ENCODE data around the gene SIM1. TPM values are rescaled to one million over a fixed set of nuclear protein-coding genes. Genes with fewer than 3 reads are reported as not detected.
"Not testable (repeated sequence)": the region's sequence is repeated elsewhere in the genome, so short reads cannot be mapped to it uniquely, and the experiment has no call there.

SIM1 gene
- polyA plus RNA-seq, 6 donors from 2014 or later, result not detected

DNA sequence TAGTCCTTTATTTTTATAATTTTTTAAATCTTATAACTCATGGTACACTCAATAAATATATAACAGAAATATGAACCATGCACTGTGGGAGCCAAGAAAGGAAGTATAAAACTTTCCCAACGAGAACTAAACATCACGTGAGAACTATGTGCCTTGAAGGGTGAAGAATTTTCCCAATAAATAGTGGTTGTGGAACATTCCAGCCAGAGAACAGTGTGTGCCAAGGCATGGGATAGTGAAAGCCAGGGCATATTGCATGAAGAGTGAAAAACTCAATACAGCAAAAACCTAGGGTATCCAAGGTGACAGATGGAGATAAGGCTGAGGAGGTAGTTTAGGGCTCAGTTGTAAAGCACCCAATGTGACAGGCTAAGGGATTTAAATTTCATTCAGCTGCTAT, 86.1 kb downstream of the SIM1 start:
- DNase-seq (no peak), ATAC-seq (ENCODE audit: low read depth in 2 of 2) (no peak)
- Mint-ChIP-seq H3K27ac (no peak overlapping the region), H3K9me3 (no peaks in the 10 kb centered on the region), H3K4me3 (no peak overlapping the region), H3K27me3 (peaks cover 0 to 8% (median 7%) of the 10 kb centered on the region in 3 donors), H3K4me1 (no peaks in the 10 kb centered on the region), H3K36me3 (no peaks in the 10 kb centered on the region)

DNA sequence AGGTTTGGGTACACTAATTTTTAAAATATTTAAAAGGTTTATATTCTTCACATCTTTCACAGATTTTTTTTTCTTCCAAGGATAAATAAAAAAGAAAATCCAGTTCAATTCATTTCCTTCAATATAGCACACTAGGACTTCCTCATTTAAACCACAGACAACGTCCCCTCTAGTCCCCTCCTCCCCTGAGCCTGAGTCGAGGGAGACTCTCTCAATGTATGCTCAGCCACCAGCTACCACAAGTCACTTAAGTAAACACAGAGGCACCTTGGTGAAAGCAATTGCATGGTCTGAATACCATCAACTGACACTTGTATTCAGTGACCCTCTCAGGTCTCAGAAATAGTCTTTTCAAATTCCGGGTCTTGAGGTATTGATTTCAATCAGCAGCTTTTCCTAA, 88.6 kb downstream of the SIM1 start:
- Mint-ChIP-seq H3K36me3 (no peaks in the 10 kb centered on the region), H3K9me3 (no peaks in the 10 kb centered on the region), H3K4me3 (no peak overlapping the region), H3K27ac (no peak overlapping the region), H3K27me3 (peaks cover 0 to 13% (median 8%) of the 10 kb centered on the region in 3 donors), H3K4me1 (no peaks in the 10 kb centered on the region)
- ATAC-seq (ENCODE audit: low read depth in 2 of 2) (no peak), DNase-seq (no peak)

DNA sequence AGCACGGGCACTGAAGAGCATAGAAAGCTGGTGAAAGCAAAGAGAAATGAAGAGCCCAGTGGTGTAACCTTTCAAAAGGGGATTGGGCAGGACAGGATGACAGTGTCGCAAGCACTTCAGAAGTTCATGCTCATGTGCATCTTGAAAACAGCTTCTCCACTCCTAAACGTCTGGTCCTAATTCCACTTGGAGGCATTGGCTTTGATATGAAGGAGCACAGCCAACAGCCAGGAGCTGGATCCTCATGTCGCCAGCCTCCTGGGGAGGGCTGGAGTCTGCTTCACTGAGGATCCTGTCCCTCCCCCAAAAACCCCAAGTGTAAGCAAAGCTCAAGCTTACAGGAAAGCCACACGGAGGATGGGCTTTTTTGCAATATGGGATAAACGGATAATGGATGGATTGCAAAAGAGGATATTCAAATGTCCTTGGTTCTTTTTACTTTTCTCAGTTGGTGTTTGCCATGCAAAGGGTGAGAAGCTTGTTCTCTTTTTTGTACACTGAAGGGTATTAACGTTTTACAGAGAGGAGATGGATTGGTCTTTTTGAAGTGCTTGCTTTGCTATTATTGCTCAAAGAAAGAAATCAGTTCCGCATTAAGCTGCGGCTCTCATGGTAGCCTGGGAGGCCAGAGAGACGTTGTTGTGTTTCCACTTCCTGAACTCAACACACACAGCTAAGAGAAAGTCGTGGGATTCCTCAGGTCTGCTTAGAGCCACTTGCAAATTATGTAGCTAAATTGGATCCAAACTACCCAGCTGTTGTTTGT, 92.2 kb downstream of the SIM1 start:
- H3K27ac Mint-ChIP-seq, result no peak overlapping the region

DNA sequence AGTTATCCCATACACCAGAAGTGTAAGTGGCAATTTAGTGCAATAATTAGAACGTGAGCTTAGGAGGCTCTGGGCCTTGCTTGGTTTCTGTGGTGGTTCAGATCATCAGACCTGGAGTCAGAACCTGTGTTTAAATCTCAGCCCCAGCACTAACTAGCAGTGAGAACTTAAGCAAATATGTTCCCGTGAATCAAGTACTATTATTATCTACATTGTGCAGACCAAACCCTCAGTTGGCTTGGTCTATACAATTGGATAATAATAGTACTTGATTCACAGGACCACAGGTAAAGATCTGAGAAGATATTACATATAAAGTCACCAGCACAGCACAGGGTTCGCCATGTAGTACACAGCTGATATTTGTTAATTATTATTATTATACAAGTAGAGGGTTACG, 93.1 kb downstream of the SIM1 start:
- DNase-seq, result no peak
- Mint-ChIP-seq H3K4me1 (no peaks in the 10 kb centered on the region), H3K27ac (no peak overlapping the region), H3K4me3 (no peak overlapping the region), H3K9me3 (peaks cover 0 to 2% (median 0%) of the 10 kb centered on the region in 7 donors), H3K36me3 (peaks cover 0 to 3% of the 10 kb centered on the region in 2 donors), H3K27me3 (peaks cover 0 to 13% (median 8%) of the 10 kb centered on the region in 3 donors)
- no peak for ATAC-seq (ENCODE audit: low read depth in 2 of 2)

More for the DNA sequence above, 92.2 kb downstream of the SIM1 start:
- Mint-ChIP-seq H3K27me3 (peaks cover 0 to 13% (median 8%) of the 10 kb centered on the region in 3 donors), H3K36me3 (peaks cover 0 to 3% of the 10 kb centered on the region in 2 donors), H3K9me3 (no peaks in the 10 kb centered on the region), H3K4me3 (no peak overlapping the region), H3K4me1 (no peaks in the 10 kb centered on the region)
- DNase-seq, result no peak
- no peak for ATAC-seq (ENCODE audit: low read depth in 2 of 2)

DNA sequence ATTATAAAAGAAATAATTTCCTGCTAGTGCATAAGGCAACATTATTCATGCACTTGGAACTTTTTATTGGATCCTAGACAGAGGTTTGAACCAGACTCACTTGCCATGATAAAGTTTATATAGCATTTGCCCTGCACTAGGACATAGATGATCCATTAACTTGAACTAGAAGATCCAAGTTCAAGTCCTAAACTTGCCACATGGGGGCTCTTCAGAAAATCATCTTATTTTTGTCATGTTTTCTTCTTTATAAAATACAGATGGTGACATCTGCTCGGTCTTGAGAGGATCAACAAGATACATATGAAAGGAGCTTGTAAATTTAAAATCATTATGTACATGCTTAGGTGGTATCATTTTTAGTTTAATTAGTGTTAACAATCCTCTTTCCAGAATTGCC, 94.5 kb downstream of the SIM1 start:
- ATAC-seq (ENCODE audit: low read depth in 2 of 2) (no peak), DNase-seq (no peak)
- Mint-ChIP-seq H3K4me3 (no peak overlapping the region), H3K27ac (no peak overlapping the region), H3K36me3 (peaks cover 0 to 3% of the 10 kb centered on the region in 2 donors), H3K9me3 (peaks cover 0 to 2% (median 0%) of the 10 kb centered on the region in 7 donors), H3K4me1 (no peaks in the 10 kb centered on the region), H3K27me3 (peaks cover 0 to 12% (median 0%) of the 10 kb centered on the region in 3 donors)

DNA sequence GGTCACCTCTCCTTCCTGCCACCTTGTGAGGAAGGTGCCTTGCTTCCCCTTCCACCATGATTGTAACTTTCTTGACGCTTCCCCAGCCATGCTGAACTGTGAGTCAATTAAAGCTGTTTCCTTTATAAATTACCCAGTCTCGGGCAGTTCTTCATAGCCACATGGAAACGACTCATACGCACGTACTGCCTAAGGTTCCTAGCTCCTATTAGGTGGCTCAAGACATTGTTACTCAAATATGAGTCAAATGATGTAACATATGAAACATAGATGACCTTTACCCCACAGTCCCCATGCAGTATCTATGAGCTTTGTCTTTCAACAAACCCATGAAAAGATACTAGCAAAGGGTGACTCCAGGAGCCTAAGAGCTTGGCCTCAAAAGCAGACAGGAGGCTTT, 98.3 kb downstream of the SIM1 start:
- Mint-ChIP-seq H3K4me1 (no peaks in the 10 kb centered on the region), H3K27me3 (no peaks in the 10 kb centered on the region), H3K4me3 (no peak overlapping the region), H3K27ac (no peak overlapping the region), H3K9me3 (peaks cover 0 to 2% (median 0%) of the 10 kb centered on the region in 7 donors), H3K36me3 (peaks cover 0 to 3% of the 10 kb centered on the region in 2 donors)
- no peak for DNase-seq
- no peak for ATAC-seq (ENCODE audit: low read depth in 2 of 2)

DNA sequence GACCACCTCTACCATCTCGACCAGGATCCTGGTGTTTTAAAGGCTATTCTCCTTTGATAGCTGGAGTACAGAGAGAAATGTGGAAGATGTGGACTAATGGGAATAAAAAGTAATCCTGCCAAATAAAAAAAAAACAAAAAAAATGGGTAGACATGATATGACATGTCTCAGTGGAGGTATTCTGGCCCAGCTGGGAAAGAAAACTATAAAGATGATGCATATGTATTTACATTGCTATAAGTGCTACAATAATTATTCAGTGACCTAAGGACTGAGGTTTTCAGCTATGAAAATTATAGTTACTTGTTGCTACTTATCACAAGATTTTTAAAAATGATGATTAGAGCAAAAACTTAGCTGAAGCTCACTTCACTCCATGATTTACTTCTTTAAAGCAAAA, 101.1 kb downstream of the SIM1 start:
- H3K27ac Mint-ChIP-seq, result no peak overlapping the region
- H3K4me3 Mint-ChIP-seq, result no peak overlapping the region
- no peak for DNase-seq
- no peaks in the 10 kb centered on the region for H3K36me3 Mint-ChIP-seq
- no peak for ATAC-seq (ENCODE audit: low read depth in 2 of 2)
- peaks cover 0 to 4% (median 0%) of the 10 kb centered on the region in 7 donors for H3K9me3 Mint-ChIP-seq
- no peaks in the 10 kb centered on the region for H3K27me3 Mint-ChIP-seq
- no peaks in the 10 kb centered on the region for H3K4me1 Mint-ChIP-seq

DNA sequence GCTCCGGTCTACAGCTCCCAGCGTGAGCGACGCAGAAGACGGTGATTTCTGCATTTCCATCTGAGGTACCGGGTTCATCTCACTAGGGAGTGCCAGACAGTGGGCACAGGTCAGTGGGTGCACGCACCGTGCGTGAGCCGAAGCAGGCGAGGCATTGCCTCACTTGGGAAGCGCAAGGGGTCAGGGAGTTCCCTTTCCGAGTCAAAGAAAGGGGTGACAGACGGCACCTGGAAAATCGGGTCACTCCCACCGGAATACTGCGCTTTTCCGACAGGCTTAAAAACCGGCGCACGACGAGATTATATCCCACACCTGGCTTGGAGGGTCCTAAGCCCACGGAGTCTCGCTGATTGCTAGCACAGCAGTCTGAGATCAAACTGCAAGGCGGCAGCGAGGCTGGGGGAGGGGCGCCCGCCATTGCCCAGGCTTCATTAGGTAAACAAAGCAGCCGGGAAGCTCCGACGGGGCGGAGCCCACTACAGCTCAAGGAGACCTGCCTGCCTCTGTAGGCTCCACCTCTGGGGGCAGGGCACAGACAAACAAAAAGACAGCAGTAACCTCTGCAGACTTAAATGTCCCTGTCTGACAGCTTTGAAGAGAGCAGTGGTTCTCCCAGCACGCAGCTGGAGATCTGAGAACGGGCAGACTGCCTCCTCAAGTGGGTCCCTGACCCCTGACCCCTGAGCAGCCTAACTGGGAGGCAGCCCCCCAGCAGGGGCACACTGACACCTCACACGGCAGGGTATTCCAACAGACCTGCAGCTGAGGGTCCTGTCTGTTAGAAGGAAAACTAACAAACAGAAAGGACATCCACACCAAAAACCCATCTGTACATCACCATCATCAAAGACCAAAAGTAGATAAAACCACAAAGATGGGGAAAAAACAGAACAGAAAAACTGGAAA, 109.7 kb downstream of the SIM1 start:
- not testable (repeated sequence) for ATAC-seq (ENCODE audit: low read depth in 2 of 2); H3K27ac Mint-ChIP-seq; H3K4me3 Mint-ChIP-seq; H3K27me3 Mint-ChIP-seq; H3K36me3 Mint-ChIP-seq; DNase-seq; H3K9me3 Mint-ChIP-seq; H3K4me1 Mint-ChIP-seq

DNA sequence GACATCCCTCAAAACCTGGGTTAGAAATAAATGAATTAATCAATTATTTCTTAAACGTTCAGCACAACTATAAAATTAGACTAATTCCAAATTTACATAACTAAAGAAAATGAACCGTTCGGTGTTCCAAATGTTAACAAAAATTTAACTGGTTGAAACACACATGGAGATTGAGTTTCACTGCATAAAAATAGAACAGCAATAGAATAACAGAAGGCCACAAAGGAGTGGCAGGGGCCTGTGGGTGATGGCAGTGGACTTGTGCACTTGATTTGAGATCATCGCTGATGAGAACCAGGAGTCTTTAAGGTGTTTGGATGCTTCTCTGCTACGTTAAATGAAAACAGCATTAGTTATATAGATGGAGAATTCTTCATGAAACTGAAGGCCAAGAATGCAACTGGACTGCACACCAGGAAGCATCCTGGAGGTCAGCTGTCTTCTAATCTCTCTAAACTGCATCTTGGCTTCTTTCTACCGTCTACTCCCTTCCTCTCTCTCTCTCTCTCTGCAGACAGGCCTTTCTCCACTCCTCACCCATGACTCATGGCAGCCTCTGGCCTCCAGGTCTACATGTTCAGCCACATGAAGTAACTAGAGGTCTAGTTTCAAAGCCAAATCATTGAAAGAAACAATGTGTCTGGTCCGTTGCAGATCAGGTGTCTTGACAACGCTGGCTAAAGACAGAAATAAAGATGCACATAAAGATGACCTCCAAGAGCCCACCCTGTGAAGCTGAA, 111.3 kb downstream of the SIM1 start:
- Mint-ChIP-seq H3K36me3 (no peaks in the 10 kb centered on the region), H3K9me3 (peaks cover 0 to 5% (median 0%) of the 10 kb centered on the region in 7 donors), H3K4me3 (no peak overlapping the region), H3K4me1 (no peaks in the 10 kb centered on the region), H3K27ac (peak overlapping the region in 1 of 6 donors; percentile 57), H3K27me3 (no peaks in the 10 kb centered on the region)
- ATAC-seq (ENCODE audit: low read depth in 2 of 2), result no peak
- DNase-seq, result no peak

DNA sequence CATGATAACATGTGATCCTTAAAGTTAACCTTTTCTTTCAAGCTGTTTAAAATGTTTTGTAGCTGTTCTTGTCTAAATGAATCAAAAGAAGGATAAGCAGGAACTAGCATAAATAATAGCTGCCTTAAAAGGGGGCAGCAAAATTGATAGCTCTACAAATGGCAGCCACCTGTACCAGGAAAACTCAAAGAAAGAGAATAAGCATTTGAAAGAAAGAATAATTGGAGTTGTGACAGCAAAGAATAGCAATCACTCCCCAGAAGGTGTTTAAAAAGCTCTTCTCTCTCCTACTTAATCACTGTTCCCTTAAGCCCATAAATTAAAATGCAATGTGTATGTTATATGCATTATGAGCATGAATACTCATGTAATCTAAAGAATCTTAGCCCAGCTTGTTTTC, 114.6 kb downstream of the SIM1 start:
- ATAC-seq (ENCODE audit: low read depth in 2 of 2), result no peak

DNA sequence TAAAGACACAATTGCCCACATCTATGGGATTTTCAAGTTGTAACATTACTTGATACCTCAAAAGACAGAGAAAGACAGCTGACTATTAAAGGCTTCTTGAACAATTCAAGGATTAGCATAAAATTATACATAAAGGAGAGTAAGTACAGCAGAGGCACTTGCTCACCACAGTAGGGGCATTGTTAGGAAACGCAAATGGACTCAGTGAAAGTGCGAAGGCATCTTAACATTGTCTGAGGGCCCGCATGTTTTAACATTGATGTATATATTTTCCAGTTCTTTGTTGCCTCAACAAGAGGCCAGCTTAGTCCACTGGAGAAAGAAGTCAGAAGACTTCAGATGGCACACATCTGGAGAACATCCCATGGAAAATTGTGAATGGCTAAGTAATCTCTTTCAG, 115.4 kb downstream of the SIM1 start:
- Mint-ChIP-seq H3K9me3 (peaks cover 0 to 5% (median 0%) of the 10 kb centered on the region in 7 donors), H3K4me3 (no peak overlapping the region), H3K27ac (no peak overlapping the region), H3K27me3 (no peaks in the 10 kb centered on the region), H3K36me3 (no peaks in the 10 kb centered on the region), H3K4me1 (no peaks in the 10 kb centered on the region)
- no peak for ATAC-seq (ENCODE audit: low read depth in 2 of 2)
- DNase-seq, result no peak

More for the DNA sequence above, 114.6 kb downstream of the SIM1 start:
- peaks cover 0 to 5% (median 0%) of the 10 kb centered on the region in 7 donors for H3K9me3 Mint-ChIP-seq
- H3K27ac Mint-ChIP-seq, result no peak overlapping the region
- no peaks in the 10 kb centered on the region for H3K27me3 Mint-ChIP-seq
- H3K4me1 Mint-ChIP-seq, result no peaks in the 10 kb centered on the region
- H3K36me3 Mint-ChIP-seq, result no peaks in the 10 kb centered on the region
- H3K4me3 Mint-ChIP-seq, result no peak overlapping the region
- DNase-seq, result no peak

DNA sequence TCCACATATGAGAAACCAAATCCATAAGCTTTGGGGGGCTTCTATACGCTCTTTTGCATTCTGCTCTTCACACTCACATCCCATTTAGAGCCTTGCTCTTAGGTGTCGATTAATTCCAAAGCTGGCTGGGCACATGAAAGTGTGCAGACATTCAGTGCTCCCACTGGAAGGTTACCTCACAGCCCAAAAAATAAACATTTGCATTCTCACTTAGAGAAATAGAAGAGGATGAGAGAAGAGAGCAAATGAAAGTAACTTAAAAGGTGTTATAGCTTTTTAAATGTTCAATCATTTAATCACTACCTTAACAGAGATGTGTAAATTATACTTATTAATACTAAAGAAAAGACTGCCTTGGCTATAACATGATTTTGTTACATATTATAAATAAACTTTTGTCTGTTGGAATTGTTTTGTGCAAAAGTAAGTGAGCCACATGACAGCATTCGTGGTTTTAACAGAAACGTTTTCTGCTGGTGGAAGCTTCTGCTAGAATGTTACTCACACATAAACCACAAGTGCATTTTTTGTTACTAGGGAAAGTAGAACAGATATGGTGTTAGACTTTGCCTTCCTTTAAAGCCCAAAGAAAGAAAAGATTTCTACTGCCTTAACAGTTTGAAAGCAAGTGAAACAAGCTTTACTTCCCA, 116.7 kb downstream of the SIM1 start:
- Mint-ChIP-seq H3K4me1 (no peaks in the 10 kb centered on the region), H3K4me3 (no peak overlapping the region), H3K36me3 (no peaks in the 10 kb centered on the region), H3K27me3 (no peaks in the 10 kb centered on the region), H3K9me3 (peaks cover 0 to 3% (median 0%) of the 10 kb centered on the region in 7 donors), H3K27ac (no peak overlapping the region)
- ATAC-seq (ENCODE audit: low read depth in 2 of 2), result no peak
- no peak for DNase-seq

DNA sequence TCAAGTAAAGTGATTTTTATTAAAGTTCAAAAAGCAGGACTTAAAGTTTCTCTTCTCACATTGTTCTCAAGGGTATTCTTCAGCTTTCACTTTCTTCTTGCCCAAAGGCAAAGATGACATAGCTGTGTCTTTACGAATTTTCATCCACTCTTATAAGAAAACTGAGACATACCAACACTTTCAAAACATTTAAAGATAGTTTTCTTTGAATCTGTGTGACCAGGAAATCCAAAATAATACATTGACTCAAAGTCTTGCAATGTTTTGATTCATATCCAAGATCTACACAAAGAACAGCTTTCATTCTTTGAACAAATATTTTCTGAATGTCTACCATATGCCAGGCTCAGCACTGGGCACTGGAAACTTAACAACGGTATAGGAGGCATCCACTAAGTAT, 117.9 kb downstream of the SIM1 start:
- Mint-ChIP-seq H3K36me3 (no peaks in the 10 kb centered on the region), H3K4me3 (no peak overlapping the region), H3K4me1 (no peaks in the 10 kb centered on the region), H3K9me3 (peaks cover 0 to 3% (median 0%) of the 10 kb centered on the region in 7 donors), H3K27ac (no peak overlapping the region), H3K27me3 (peaks cover 0 to 3% (median 0%) of the 10 kb centered on the region in 3 donors)
- DNase-seq (no peak), ATAC-seq (ENCODE audit: low read depth in 2 of 2) (no peak)
